ENCODE measurements around the gene GINS2.

GINS2 gene

GRCh38 chr16:85634747-85635544 is 53.8 kb downstream of the GINS2 start:
- Histone ChIP-seq H3K4me1 (ENCODE audit: control insufficient read depth, insufficient read depth, low read length) (peaks cover 5% of the 10 kb centered on the region), H3K9ac (ENCODE audit: low read length) (no peak overlapping the region), H3K4me3 (ENCODE audit: low read length) (no peak overlapping the region), H3K9me3 (ENCODE audit: control insufficient read depth, low read length) (peaks cover 4% of the 10 kb centered on the region), H3K27me3 (replicated peaks; ENCODE audit: control insufficient read depth, insufficient read depth, low read length) (no peaks in the 10 kb centered on the region), H3K36me3 (ENCODE audit: control insufficient read depth, insufficient read depth, low read length, severe bottlenecking) (peaks cover 6% of the 10 kb centered on the region)
- DNase-seq (ENCODE audit: low read depth) = no peak

- H3K4me3 ChIP-seq (ENCODE audit: low read length) = no peak overlapping the region
- H3K9me3 ChIP-seq (ENCODE audit: control insufficient read depth, low read length) = peaks cover 9% of the 10 kb centered on the region
- DNase-seq (ENCODE audit: low read depth) = no peak
- no peaks in the 10 kb centered on the region for H3K27me3 ChIP-seq (replicated peaks; ENCODE audit: control insufficient read depth, insufficient read depth, low read length)
- peaks cover 14% of the 10 kb centered on the region for H3K36me3 ChIP-seq (ENCODE audit: control insufficient read depth, insufficient read depth, low read length, severe bottlenecking)
- peaks cover 5% of the 10 kb centered on the region for H3K4me1 ChIP-seq (ENCODE audit: control insufficient read depth, insufficient read depth, low read length)
- no peak overlapping the region for H3K9ac ChIP-seq (ENCODE audit: low read length)
Observed at GRCh38 chr16:85633888-85634287, 54.9 kb downstream of the GINS2 start.

GRCh38 chr16:85633438-85633743 is 55.4 kb downstream of the GINS2 start:
- Histone ChIP-seq H3K9me3 (ENCODE audit: control insufficient read depth, low read length) (peaks cover 9% of the 10 kb centered on the region), H3K4me3 (ENCODE audit: low read length) (no peak overlapping the region), H3K36me3 (ENCODE audit: control insufficient read depth, insufficient read depth, low read length, severe bottlenecking) (peaks cover 14% of the 10 kb centered on the region), H3K27me3 (replicated peaks; ENCODE audit: control insufficient read depth, insufficient read depth, low read length) (no peaks in the 10 kb centered on the region), H3K9ac (ENCODE audit: low read length) (no peak overlapping the region), H3K4me1 (ENCODE audit: control insufficient read depth, insufficient read depth, low read length) (peaks cover 5% of the 10 kb centered on the region)
- DNase-seq (ENCODE audit: low read depth) = no peak

DNA sequence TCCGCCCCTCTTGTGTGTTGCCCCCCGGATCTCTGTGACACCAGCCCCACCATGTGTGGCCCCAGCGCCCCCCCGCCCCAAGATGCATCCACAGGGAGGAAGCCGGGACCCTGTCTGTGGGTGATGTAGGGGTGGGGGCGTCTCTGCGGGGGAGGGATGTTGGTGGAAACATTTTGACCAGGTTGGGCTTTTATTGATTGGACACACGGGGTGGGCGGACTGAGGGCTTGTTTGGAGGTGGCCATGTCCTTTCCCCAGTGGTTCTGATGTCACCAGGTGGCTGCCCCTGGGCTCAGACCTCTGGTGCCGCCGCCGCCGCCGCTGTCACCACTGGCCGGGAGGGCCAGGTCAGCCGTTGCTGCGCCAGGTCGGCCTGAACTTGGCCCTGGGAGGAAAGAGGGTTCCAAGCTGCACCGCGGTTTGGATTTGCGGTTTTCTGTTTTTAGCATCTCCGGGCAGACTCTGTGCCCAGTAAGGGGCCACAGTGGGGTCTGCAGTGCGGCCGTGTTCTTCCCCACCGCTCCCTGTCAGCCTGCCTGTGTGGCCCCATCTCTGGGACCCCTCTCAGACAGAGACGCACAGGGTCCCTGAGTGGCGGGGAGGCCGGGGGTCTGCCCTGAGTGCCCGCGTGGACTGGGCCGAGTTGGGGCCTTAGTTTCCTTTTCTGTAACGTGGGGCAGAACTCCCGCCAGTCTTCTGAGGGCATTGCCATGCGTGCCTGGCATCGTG is 55.9 kb downstream of the GINS2 start:
- Histone ChIP-seq H3K9ac (ENCODE audit: low read length) (no peak overlapping the region), H3K4me3 (ENCODE audit: low read length) (no peak overlapping the region), H3K36me3 (ENCODE audit: control insufficient read depth, insufficient read depth, low read length, severe bottlenecking) (peaks cover 10% of the 10 kb centered on the region), H3K4me1 (ENCODE audit: control insufficient read depth, insufficient read depth, low read length) (peaks cover under 1% of the 10 kb centered on the region), H3K27me3 (replicated peaks; ENCODE audit: control insufficient read depth, insufficient read depth, low read length) (no peaks in the 10 kb centered on the region), H3K9me3 (ENCODE audit: control insufficient read depth, low read length) (peaks cover 9% of the 10 kb centered on the region)
- no peak for DNase-seq (ENCODE audit: low read depth)

GRCh38 chr16:85631802-85632393 is 56.9 kb downstream of the GINS2 start:
- H3K9ac ChIP-seq (ENCODE audit: low read length) = no peak overlapping the region
- peaks cover 10% of the 10 kb centered on the region for H3K36me3 ChIP-seq (ENCODE audit: control insufficient read depth, insufficient read depth, low read length, severe bottlenecking)
- no peaks in the 10 kb centered on the region for H3K4me1 ChIP-seq (ENCODE audit: control insufficient read depth, insufficient read depth, low read length)
- no peak overlapping the region for H3K4me3 ChIP-seq (ENCODE audit: low read length)
- DNase-seq (ENCODE audit: low read depth) = no peak
- no peaks in the 10 kb centered on the region for H3K27me3 ChIP-seq (replicated peaks; ENCODE audit: control insufficient read depth, insufficient read depth, low read length)
- peaks cover 9% of the 10 kb centered on the region for H3K9me3 ChIP-seq (ENCODE audit: control insufficient read depth, low read length)

GRCh38 chr16:85631230-85631629 is 57.5 kb downstream of the GINS2 start:
- no peak for DNase-seq (ENCODE audit: low read depth)
- Histone ChIP-seq H3K27me3 (replicated peaks; ENCODE audit: control insufficient read depth, insufficient read depth, low read length) (no peaks in the 10 kb centered on the region), H3K9ac (ENCODE audit: low read length) (no peak overlapping the region), H3K36me3 (ENCODE audit: control insufficient read depth, insufficient read depth, low read length, severe bottlenecking) (peaks cover 10% of the 10 kb centered on the region), H3K4me1 (ENCODE audit: control insufficient read depth, insufficient read depth, low read length) (no peaks in the 10 kb centered on the region), H3K4me3 (ENCODE audit: low read length) (no peak overlapping the region), H3K9me3 (ENCODE audit: control insufficient read depth, low read length) (peaks cover 9% of the 10 kb centered on the region)

DNA sequence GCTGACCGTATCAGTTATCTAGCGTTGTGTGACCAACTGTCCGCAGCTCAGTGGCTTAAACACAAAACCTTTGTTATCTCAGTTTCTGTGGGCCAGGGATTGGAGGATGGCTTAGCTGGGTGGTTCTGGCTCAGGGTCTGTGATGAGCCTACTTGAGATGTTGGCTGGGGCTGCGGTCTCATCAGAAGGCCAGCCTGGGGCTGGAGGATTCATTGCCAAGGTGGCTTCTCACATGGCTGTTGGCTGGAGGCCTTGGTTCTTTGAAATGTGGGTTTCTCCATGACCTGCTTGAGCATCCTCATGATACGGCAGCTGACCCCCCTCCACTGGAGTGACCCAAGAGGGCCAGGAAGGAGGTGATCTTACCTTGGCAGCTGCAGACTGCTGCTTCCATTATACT is 58.9 kb downstream of the GINS2 start:
- Histone ChIP-seq H3K36me3 (ENCODE audit: control insufficient read depth, insufficient read depth, low read length, severe bottlenecking) (peaks cover 15% of the 10 kb centered on the region), H3K4me1 (ENCODE audit: control insufficient read depth, insufficient read depth, low read length) (no peaks in the 10 kb centered on the region), H3K4me3 (ENCODE audit: low read length) (no peak overlapping the region), H3K9me3 (ENCODE audit: control insufficient read depth, low read length) (peaks cover 9% of the 10 kb centered on the region), H3K9ac (ENCODE audit: low read length) (no peak overlapping the region), H3K27me3 (replicated peaks; ENCODE audit: control insufficient read depth, insufficient read depth, low read length) (no peaks in the 10 kb centered on the region)
- no peak for DNase-seq (ENCODE audit: low read depth)

DNA sequence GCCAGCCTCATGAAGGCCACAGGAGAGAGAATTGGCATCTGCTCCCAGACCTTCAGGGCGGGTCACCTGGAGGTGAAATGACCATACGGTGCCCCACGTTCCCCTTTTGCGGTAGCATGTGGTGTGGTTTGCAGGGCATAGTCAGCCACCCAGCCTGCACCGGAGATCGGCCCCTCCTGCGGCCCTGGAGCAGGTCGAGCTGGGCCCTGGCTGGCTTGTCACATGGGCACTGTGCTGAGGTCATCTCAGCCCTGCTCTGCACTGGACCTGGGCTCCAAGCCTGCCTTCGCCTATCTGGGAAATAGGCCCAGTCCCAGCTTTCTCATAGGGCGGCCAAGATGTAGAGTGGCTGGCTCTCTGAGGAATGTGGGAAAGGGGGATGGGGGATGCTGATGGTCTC is 59.4 kb downstream of the GINS2 start:
- no peaks in the 10 kb centered on the region for H3K4me1 ChIP-seq (ENCODE audit: control insufficient read depth, insufficient read depth, low read length)
- H3K4me3 ChIP-seq (ENCODE audit: low read length) = no peak overlapping the region

DNA sequence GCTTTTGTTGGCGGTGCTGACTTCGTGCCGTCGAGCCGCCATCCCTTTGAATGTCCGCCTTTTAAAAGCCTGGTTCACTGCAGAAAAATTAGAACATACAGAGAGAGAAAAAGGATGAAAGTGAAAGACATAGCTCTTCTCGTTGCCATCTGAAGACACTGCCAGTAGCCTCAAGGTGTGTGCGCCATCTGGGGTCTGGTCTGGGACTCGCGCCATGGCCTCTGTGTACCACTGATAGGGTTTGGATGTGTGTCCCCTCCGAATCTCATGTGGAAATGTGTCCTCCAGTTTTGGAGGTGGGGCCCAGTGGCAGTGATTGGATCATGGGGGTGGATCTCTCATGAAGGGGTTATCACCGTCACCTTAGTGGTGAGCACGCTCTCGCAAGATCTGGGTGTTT is 60.1 kb downstream of the GINS2 start:
- H3K9me3 ChIP-seq (ENCODE audit: control insufficient read depth, low read length) = peaks cover 9% of the 10 kb centered on the region
- no peaks in the 10 kb centered on the region for H3K4me1 ChIP-seq (ENCODE audit: control insufficient read depth, insufficient read depth, low read length)
- H3K9ac ChIP-seq (ENCODE audit: low read length) = no peak overlapping the region
- no peak for DNase-seq (ENCODE audit: low read depth)
- H3K27me3 ChIP-seq (replicated peaks; ENCODE audit: control insufficient read depth, insufficient read depth, low read length) = no peaks in the 10 kb centered on the region
- H3K36me3 ChIP-seq (ENCODE audit: control insufficient read depth, insufficient read depth, low read length, severe bottlenecking) = peaks cover 15% of the 10 kb centered on the region
- no peak overlapping the region for H3K4me3 ChIP-seq (ENCODE audit: low read length)

More for the DNA sequence above, 59.4 kb downstream of the GINS2 start:
- no peak for DNase-seq (ENCODE audit: low read depth)
- Histone ChIP-seq H3K27me3 (replicated peaks; ENCODE audit: control insufficient read depth, insufficient read depth, low read length) (no peaks in the 10 kb centered on the region), H3K9me3 (ENCODE audit: control insufficient read depth, low read length) (peaks cover 9% of the 10 kb centered on the region), H3K9ac (ENCODE audit: low read length) (no peak overlapping the region), H3K36me3 (ENCODE audit: control insufficient read depth, insufficient read depth, low read length, severe bottlenecking) (peaks cover 15% of the 10 kb centered on the region)

DNA sequence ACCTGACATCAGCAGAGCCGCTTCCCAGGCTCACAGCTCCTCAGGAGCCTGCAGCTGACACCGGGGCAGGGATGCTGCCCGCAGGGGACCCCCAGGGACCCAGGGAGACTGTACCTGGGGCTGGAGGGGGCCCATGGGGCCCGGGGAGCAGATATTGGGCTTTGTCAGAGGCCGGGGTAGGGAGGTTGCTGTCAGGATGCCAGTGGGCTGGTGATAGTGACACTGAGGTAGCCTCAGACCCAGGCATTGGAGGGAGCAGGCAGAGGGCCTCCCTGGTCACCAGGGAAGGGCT is 60.5 kb downstream of the GINS2 start:
- no peaks in the 10 kb centered on the region for H3K4me1 ChIP-seq (ENCODE audit: control insufficient read depth, insufficient read depth, low read length)
- no peak overlapping the region for H3K4me3 ChIP-seq (ENCODE audit: low read length)
- H3K9ac ChIP-seq (ENCODE audit: low read length) = no peak overlapping the region
- H3K36me3 ChIP-seq (ENCODE audit: control insufficient read depth, insufficient read depth, low read length, severe bottlenecking) = peaks cover 15% of the 10 kb centered on the region
- H3K27me3 ChIP-seq (replicated peaks; ENCODE audit: control insufficient read depth, insufficient read depth, low read length) = no peaks in the 10 kb centered on the region
- H3K9me3 ChIP-seq (ENCODE audit: control insufficient read depth, low read length) = peaks cover 9% of the 10 kb centered on the region
- DNase-seq (ENCODE audit: low read depth) = no peak

DNA sequence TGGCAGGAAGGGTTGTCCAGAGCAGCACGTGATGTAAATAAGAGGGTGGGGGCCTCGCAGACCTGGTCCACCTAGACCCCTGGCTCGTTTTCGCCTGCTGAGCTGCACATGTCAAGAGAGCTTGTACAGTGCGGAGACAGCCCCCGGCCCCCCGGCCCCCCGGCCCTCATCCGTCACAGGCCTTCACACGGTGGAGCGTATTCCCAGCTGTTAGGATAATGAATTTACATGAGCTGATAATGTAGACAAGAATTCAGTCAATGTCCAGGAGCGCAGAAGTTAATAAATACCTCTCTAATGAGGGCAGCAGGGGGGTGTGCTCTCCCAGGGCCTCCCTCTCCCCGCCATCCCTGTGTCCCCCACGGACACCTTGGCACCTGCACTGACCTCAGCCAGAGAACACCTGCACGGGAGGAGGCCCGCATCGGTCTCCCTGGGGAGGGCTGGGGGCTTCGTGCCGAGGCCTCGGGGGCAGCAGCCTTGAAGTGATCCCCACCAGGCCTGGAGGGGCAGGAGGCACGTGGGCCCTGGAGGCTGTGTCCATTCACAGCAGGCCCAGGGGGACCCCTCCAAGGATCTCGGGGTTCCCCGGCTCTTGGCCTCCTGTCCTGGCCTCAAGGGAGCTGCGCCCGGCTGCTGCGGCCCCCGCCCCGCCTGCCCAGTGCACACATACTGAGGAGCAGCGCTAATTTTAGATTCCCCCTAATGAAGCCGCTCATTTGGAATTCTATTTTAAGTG is 61.1 kb downstream of the GINS2 start:
- no peak overlapping the region for H3K4me3 ChIP-seq (ENCODE audit: low read length)
- H3K36me3 ChIP-seq (ENCODE audit: control insufficient read depth, insufficient read depth, low read length, severe bottlenecking) = peaks cover 15% of the 10 kb centered on the region
- H3K9me3 ChIP-seq (ENCODE audit: control insufficient read depth, low read length) = peaks cover 9% of the 10 kb centered on the region
- no peaks in the 10 kb centered on the region for H3K27me3 ChIP-seq (replicated peaks; ENCODE audit: control insufficient read depth, insufficient read depth, low read length)
- H3K4me1 ChIP-seq (ENCODE audit: control insufficient read depth, insufficient read depth, low read length) = no peaks in the 10 kb centered on the region
- no peak for DNase-seq (ENCODE audit: low read depth)
- no peak overlapping the region for H3K9ac ChIP-seq (ENCODE audit: low read length)
